NCI-H2227 (cell line): ENCODE results near the gene ADRA1B.

Experiments
- DNase-seq: peaks from one replicate; lab custom pipeline; 2025; ENCODE audit not compliant: unreplicated experiment; lab: John Stamatoyannopoulos, UW

Gene ADRA1B

GRCh38 chr5:159915904-159916840 is at the start of gene ADRA1B:
TSS of gene ADRA1B (plus strand) at chr5:159916482. CDS start at chr5:159916906, 424 bp downstream.
- peak; percentile 11 for DNase-seq

- no peak for DNase-seq
These were observed 42.6 kb upstream of the ADRA1B start for GRCh38 chr5:159873680-159874079.

- DNase-seq, result no peak
These were observed 42.0 kb upstream of the ADRA1B start for GRCh38 chr5:159874263-159874662.

GRCh38 chr5:159877016-159877415 is 39.3 kb upstream of the ADRA1B start:
- no peak for DNase-seq

- no peak for DNase-seq
These were observed 38.3 kb upstream of the ADRA1B start for GRCh38 chr5:159877894-159878448.

GRCh38 chr5:159878988-159879471 is 37.3 kb upstream of the ADRA1B start:
- peak; percentile 10 for DNase-seq

GRCh38 chr5:159880676-159881075 is 35.6 kb upstream of the ADRA1B start:
- no peak for DNase-seq

GRCh38 chr5:159881967-159882366 is 34.3 kb upstream of the ADRA1B start:
- no peak for DNase-seq

- DNase-seq, result no peak
These were observed 32.7 kb upstream of the ADRA1B start for GRCh38 chr5:159883522-159883950.

- no peak for DNase-seq
These were observed 31.2 kb upstream of the ADRA1B start for GRCh38 chr5:159884917-159885620.

- no peak for DNase-seq
These were observed 30.0 kb upstream of the ADRA1B start for GRCh38 chr5:159886296-159886695.

GRCh38 chr5:159887050-159887449 is 29.2 kb upstream of the ADRA1B start:
- DNase-seq, result no peak

- no peak for DNase-seq
These were observed 27.4 kb upstream of the ADRA1B start for GRCh38 chr5:159888860-159889259.

GRCh38 chr5:159890141-159890540 is 26.1 kb upstream of the ADRA1B start:
- no peak for DNase-seq

- no peak for DNase-seq
These were observed 24.9 kb upstream of the ADRA1B start for GRCh38 chr5:159891371-159891770.

GRCh38 chr5:159893040-159893695 is 23.1 kb upstream of the ADRA1B start:
- DNase-seq, result no peak

GRCh38 chr5:159894149-159894720 is 22.0 kb upstream of the ADRA1B start:
- no peak for DNase-seq

- DNase-seq, result no peak
These were observed 18.4 kb upstream of the ADRA1B start for GRCh38 chr5:159897786-159898393.

- no peak for DNase-seq
These were observed 16.9 kb upstream of the ADRA1B start for GRCh38 chr5:159899067-159900049.
